ENCODE data around the gene EHF.
A peak's percentile ranks its signal among the peaks of the same experiment; 100 is the strongest.

The EHF gene

GRCh38 chr11:34623463-34623862, 2.6 kb downstream of the EHF start:
- FAIRE-seq (no peak), DNase-seq (ENCODE audit: low spot score) (no peak)

- FAIRE-seq (no peak), DNase-seq (ENCODE audit: low spot score) (no peak)
Measured at GRCh38 chr11:34624069-34624468, 3.2 kb downstream of the EHF start.

GRCh38 chr11:34625576-34625975, 4.7 kb downstream of the EHF start:
- DNase-seq (ENCODE audit: low spot score) (no peak), FAIRE-seq (no peak)

- FAIRE-seq, result no peak
- no peak for DNase-seq (ENCODE audit: low spot score)
Measured at GRCh38 chr11:34626393-34626792, 5.5 kb downstream of the EHF start.

GRCh38 chr11:34627197-34627596, 6.3 kb downstream of the EHF start:
- FAIRE-seq, result no peak
- DNase-seq (ENCODE audit: low spot score), result no peak

GRCh38 chr11:34629711-34630110, 8.8 kb downstream of the EHF start:
- no peak for FAIRE-seq
- DNase-seq (ENCODE audit: low spot score), result no peak

GRCh38 chr11:34630544-34630943, 9.7 kb downstream of the EHF start:
- DNase-seq (ENCODE audit: low spot score) (no peak), FAIRE-seq (no peak)

- no peak for FAIRE-seq
- DNase-seq (ENCODE audit: low spot score), result no peak
Measured at GRCh38 chr11:34631297-34631696, 10.4 kb downstream of the EHF start.

- no peak for FAIRE-seq
- no peak for DNase-seq (ENCODE audit: low spot score)
Measured at GRCh38 chr11:34631737-34632104, 10.8 kb downstream of the EHF start.

GRCh38 chr11:34632105-34632791, 11.4 kb downstream of the EHF start:
- FAIRE-seq (no peak), DNase-seq (ENCODE audit: low spot score) (no peak)

- DNase-seq (ENCODE audit: low spot score), result no peak
- FAIRE-seq, result no peak
Measured at GRCh38 chr11:34633640-34633989, 12.7 kb downstream of the EHF start.

- no peak for DNase-seq (ENCODE audit: low spot score)
- no peak for FAIRE-seq
Measured at GRCh38 chr11:34633990-34634693, 13.2 kb downstream of the EHF start.

GRCh38 chr11:34634694-34635062, 13.8 kb downstream of the EHF start:
- DNase-seq (ENCODE audit: low spot score) (no peak), FAIRE-seq (no peak)

- FAIRE-seq, result no peak
- no peak for DNase-seq (ENCODE audit: low spot score)
Measured at GRCh38 chr11:34636127-34636526, 15.2 kb downstream of the EHF start.

- FAIRE-seq, result no peak
Measured at GRCh38 chr11:34637303-34637702, 16.4 kb downstream of the EHF start.

GRCh38 chr11:34638897-34639296, 18.0 kb downstream of the EHF start:
- no peak for FAIRE-seq
- no peak for DNase-seq (ENCODE audit: low spot score)

More at GRCh38 chr11:34637303-34637702, 16.4 kb downstream of the EHF start:
- no peak for DNase-seq (ENCODE audit: low spot score)

GRCh38 chr11:34639545-34639944, 18.7 kb downstream of the EHF start:
- FAIRE-seq (no peak), DNase-seq (ENCODE audit: low spot score) (no peak)

GRCh38 chr11:34640050-34640923, 19.4 kb downstream of the EHF start:
- FAIRE-seq (peak; percentile 94), DNase-seq (ENCODE audit: low spot score) (peak; percentile 83)

GRCh38 chr11:34640924-34641275, 20.0 kb downstream of the EHF start:
- DNase-seq (ENCODE audit: low spot score) (no peak), FAIRE-seq (no peak)

GRCh38 chr11:34641456-34641855, 20.6 kb downstream of the EHF start:
- DNase-seq (ENCODE audit: low spot score) (no peak), FAIRE-seq (no peak)

GRCh38 chr11:34642001-34642554, 21.2 kb downstream of the EHF start:
- FAIRE-seq, result no peak
- no peak for DNase-seq (ENCODE audit: low spot score)

GRCh38 chr11:34642873-34643272, 22.0 kb downstream of the EHF start:
- DNase-seq (ENCODE audit: low spot score), result no peak
- FAIRE-seq, result no peak
